Body of pancreas (tissue), 4 donors: ENCODE data around the gene USPL1. TPM values are rescaled to one million over a fixed set of nuclear protein-coding genes. Genes with fewer than 3 reads are reported as not detected.

Experiments used
- ATAC-seq: fragments of 150-250 bp; one replicate; pipeline ENCODE4 v1.9.1; 2016
- DNase-seq, 4 donors: peaks; one replicate each; pipeline ENCODE4 v3.0.0-alpha.2; 2019
- H3K27ac ChIP-seq, 4 donors: fragments of 200-600 bp; sonication (generic); 1 replicate in 3 of 4; 2 replicates in 1 of 4; pipeline versions ENCODE4 v1.5.1 to v1.6.1; 2016 to 2019; ENCODE audit warnings: mild to moderate bottlenecking in 1 of 4, mixed read lengths in 1 of 4, moderate library complexity in 1 of 4
- H3K27me3 ChIP-seq, 2 donors: fragments of 200-600 bp; sonication (generic); one replicate each; pipeline ENCODE4 v1.6.0; 2016; ENCODE audit warnings: mild to moderate bottlenecking in 1 of 2
- H3K36me3 ChIP-seq, 2 donors: fragments of 200-600 bp; sonication (generic); replicated peaks in 1 of 2; 2 replicates each; pipeline ENCODE4 v1.5.1; 2016; ENCODE audit warnings: low read depth in 2 of 2; ENCODE audit not compliant: insufficient read depth in 1 of 2
- H3K4me1 ChIP-seq: fragments of 200-600 bp; sonication (generic); one replicate; pipeline ENCODE4 v1.6.0; 2016
- H3K4me3 ChIP-seq, 2 donors: fragments of 200-600 bp; sonication (generic); 1 replicate in 1 of 2; 2 replicates in 1 of 2; pipeline ENCODE4 v1.5.1; 2016 to 2019
- H3K9me3 ChIP-seq, 3 donors: fragments of 200-600 bp; sonication (generic); 1 replicate in 2 of 3; 2 replicates in 1 of 3; pipeline ENCODE4 v1.5.1; 2016
- CTCF ChIP-seq, 7 experiments: fragments of 450-650 bp in 4 of 7; fragments of 200-600 bp in 3 of 7; sonication (generic) in 3 of 7; IDR thresholded peaks; one replicate each; pipeline ENCODE4 v1.5.1; 2016 to 2019; ENCODE audit warnings: antibody characterized with exemption in 7 of 7
- POLR2A ChIP-seq, 3 donors: fragments of 450-650 bp; IDR thresholded peaks; one replicate each; pipeline ENCODE4 v1.6.1; 2016; ENCODE audit warnings: antibody characterized with exemption in 3 of 3, mild to moderate bottlenecking in 2 of 3
- WGBS, 2 donors: methylation state at CpG; one replicate each; pipeline ENCODE4 v1.1.5; 2017; 5-methylcytosine and 5-hydroxymethylcytosine counted together
- intact Hi-C: fragments of 100-400 bp; cut with DNase I; formaldehyde crosslinking; loops from one replicate; pipeline ENCODE4 v1.15.1; 2023
- total RNA-seq, 2 donors: library from RNA; depleted of rRNA; stranded (reverse); fragments of >200 nt; gene quantifications; one replicate each; pipeline ENCODE4 v1.1.0, GENCODE V29; 2016

Gene USPL1
- total RNA-seq, 2 donors from 2014 or later = 10.9 to 14.5 TPM

GRCh38 chr13:30665638-30666037 lies 47.9 kb downstream of the USPL1 start:
- Histone ChIP-seq H3K27ac (no peak overlapping the region), H3K27me3 (no peaks in the 10 kb centered on the region), H3K36me3 (no peaks in the 10 kb centered on the region), H3K4me3 (no peak overlapping the region), H3K9me3 (no peaks in the 10 kb centered on the region), H3K4me1 (peaks cover 11% of the 10 kb centered on the region)
- no peak for DNase-seq
- intact Hi-C loops = no loop called here
- no peak for TF ChIP-seq POLR2A (IDR thresholded peaks at IDR 0.05)
- TF ChIP-seq CTCF (IDR thresholded peaks at IDR 0.05) = no peak
- 53 to 54% methylated on average over 1 of the region's 1 CpG for WGBS, 2 donors
- ATAC-seq = no peak

- Histone ChIP-seq H3K27me3 (no peaks in the 10 kb centered on the region), H3K27ac (no peak overlapping the region), H3K4me1 (peaks cover 11% of the 10 kb centered on the region), H3K36me3 (no peaks in the 10 kb centered on the region), H3K4me3 (no peak overlapping the region), H3K9me3 (no peaks in the 10 kb centered on the region)
- TF ChIP-seq CTCF (IDR thresholded peaks at IDR 0.05) = no peak
- TF ChIP-seq POLR2A (IDR thresholded peaks at IDR 0.05) = no peak
- intact Hi-C loops = no loop called here
- ATAC-seq (no peak), DNase-seq (no peak)
- WGBS, 2 donors = 68 to 79% methylated on average over 8 of the region's 8 CpGs
Measured at GRCh38 chr13:30666113-30666512, 48.4 kb downstream of the USPL1 start.

GRCh38 chr13:30667014-30667413 lies 49.3 kb downstream of the USPL1 start:
- 85% methylated on average over 4 of the region's 4 CpGs for WGBS, 2 donors
- no peaks in the 10 kb centered on the region for H3K27me3 ChIP-seq
- TF ChIP-seq POLR2A (IDR thresholded peaks at IDR 0.05) = no peak
- TF ChIP-seq CTCF (IDR thresholded peaks at IDR 0.05) = no peak
- H3K36me3 ChIP-seq = no peaks in the 10 kb centered on the region
- H3K9me3 ChIP-seq = no peaks in the 10 kb centered on the region
- no peak overlapping the region for H3K27ac ChIP-seq
- H3K4me1 ChIP-seq = peaks cover 5% of the 10 kb centered on the region
- ATAC-seq (no peak), DNase-seq (no peak)
- H3K4me3 ChIP-seq = no peak overlapping the region
- intact Hi-C loops = no loop called here

GRCh38 chr13:30668312-30668711 lies 50.6 kb downstream of the USPL1 start:
- WGBS, 2 donors = 83 to 91% methylated on average over 4 of the region's 4 CpGs

GRCh38 chr13:30671271-30671815 lies 53.6 kb downstream of the USPL1 start:
- DNase-seq = no peak
- H3K4me1 ChIP-seq = peaks cover 17% of the 10 kb centered on the region
- H3K4me3 ChIP-seq = no peak overlapping the region
- intact Hi-C loops = no loop called here
- H3K9me3 ChIP-seq = no peaks in the 10 kb centered on the region
- no peak overlapping the region for H3K27ac ChIP-seq
- no peaks in the 10 kb centered on the region for H3K27me3 ChIP-seq
- 79 to 85% methylated on average over 6 of the region's 6 CpGs for WGBS, 2 donors
- no peak for TF ChIP-seq CTCF (IDR thresholded peaks at IDR 0.05)
- no peak for TF ChIP-seq POLR2A (IDR thresholded peaks at IDR 0.05)
- ATAC-seq = no peak
- H3K36me3 ChIP-seq = no peaks in the 10 kb centered on the region

More at GRCh38 chr13:30668312-30668711, 50.6 kb downstream of the USPL1 start:
- Histone ChIP-seq H3K9me3 (no peaks in the 10 kb centered on the region), H3K4me3 (no peak overlapping the region), H3K27ac (no peak overlapping the region), H3K36me3 (no peaks in the 10 kb centered on the region), H3K4me1 (peaks cover 8% of the 10 kb centered on the region), H3K27me3 (no peaks in the 10 kb centered on the region)
- ATAC-seq (no peak), DNase-seq (no peak)
- intact Hi-C loops = no loop called here
- TF ChIP-seq POLR2A (IDR thresholded peaks at IDR 0.05) = no peak
